Superior temporal gyrus (tissue), 1 donor: ENCODE measurements around the gene GUCY2F.

Experiments used
- DNase-seq: peaks from one replicate; pipeline ENCODE4 v3.0.0-alpha.2; 2016; ENCODE audit errors: extremely low spot score

GUCY2F gene

GRCh38 chrX:109481986-109482385 lies at the start of gene GUCY2F:
GUCY2F (minus strand) TSS chrX:109482086; CDS start chrX:109475936, 6,150 bp downstream.
- no peak for DNase-seq

GRCh38 chrX:109519001-109519400 lies 37.1 kb upstream of the GUCY2F start:
- no peak for DNase-seq

GRCh38 chrX:109511113-109511512 lies 29.2 kb upstream of the GUCY2F start:
- DNase-seq = no peak

GRCh38 chrX:109508915-109509314 lies 27.0 kb upstream of the GUCY2F start:
- DNase-seq = no peak

- DNase-seq = no peak
Observed at GRCh38 chrX:109501176-109501575, 19.3 kb upstream of the GUCY2F start.

- no peak for DNase-seq
Observed at GRCh38 chrX:109498434-109498833, 16.5 kb upstream of the GUCY2F start.

GRCh38 chrX:109489174-109489573 lies 7.3 kb upstream of the GUCY2F start:
- no peak for DNase-seq

- DNase-seq = no peak
Observed at GRCh38 chrX:109487640-109488039, 5.8 kb upstream of the GUCY2F start.

GRCh38 chrX:109485470-109486340 lies 3.8 kb upstream of the GUCY2F start:
- peak; percentile 84 for DNase-seq

GRCh38 chrX:109484886-109485285 lies 3.0 kb upstream of the GUCY2F start:
- DNase-seq = no peak

GRCh38 chrX:109475174-109475891 lies 6.6 kb downstream of the GUCY2F start:
- DNase-seq = peak; percentile 66

GRCh38 chrX:109472939-109473735 lies 8.7 kb downstream of the GUCY2F start:
- DNase-seq = no peak

GRCh38 chrX:109464231-109464630 lies 17.7 kb downstream of the GUCY2F start:
- DNase-seq = no peak

- DNase-seq = no peak
Observed at GRCh38 chrX:109463784-109464183, 18.1 kb downstream of the GUCY2F start.

- peak; percentile 13 for DNase-seq
Observed at GRCh38 chrX:109448282-109448938, 33.5 kb downstream of the GUCY2F start.

- no peak for DNase-seq
Observed at GRCh38 chrX:109441266-109441665, 40.6 kb downstream of the GUCY2F start.

GRCh38 chrX:109440475-109440874 lies 41.4 kb downstream of the GUCY2F start:
- DNase-seq = no peak

GRCh38 chrX:109409181-109409580 lies 72.7 kb downstream of the GUCY2F start:
- DNase-seq = no peak

- no peak for DNase-seq
Observed at GRCh38 chrX:109403922-109404321, 78.0 kb downstream of the GUCY2F start.

GRCh38 chrX:109399831-109400230 lies 82.1 kb downstream of the GUCY2F start:
- no peak for DNase-seq

GRCh38 chrX:109398833-109399232 lies 83.1 kb downstream of the GUCY2F start:
- DNase-seq = no peak

GRCh38 chrX:109398061-109398460 lies 83.8 kb downstream of the GUCY2F start:
- no peak for DNase-seq
